HG03342 (cell line): Measurements from ENCODE around the gene NEK7.
"Not testable (repeated sequence)": the region's sequence is repeated elsewhere in the genome, so short reads cannot be mapped to it uniquely, and the experiment has no call there.

Experiments used
- ATAC-seq: cut with Tn5 transposase; IDR thresholded peaks from one replicate; pipeline ENCODE4 v1.9.1; 2021; ENCODE audit warnings: mild to moderate bottlenecking, moderate library complexity; ENCODE audit not compliant: unreplicated experiment

Gene NEK7

GRCh38 chr1:198276241-198276640 is 119.4 kb downstream of the NEK7 start:
- no peak for ATAC-seq

- no peak for ATAC-seq
Measured at GRCh38 chr1:198278943-198279342, 122.1 kb downstream of the NEK7 start.

- ATAC-seq, result no peak
Measured at GRCh38 chr1:198280080-198280479, 123.3 kb downstream of the NEK7 start.

- ATAC-seq, result no peak
Measured at GRCh38 chr1:198281911-198282310, 125.1 kb downstream of the NEK7 start.

- peak; percentile 51 for ATAC-seq
Measured at GRCh38 chr1:198283222-198283621, 126.4 kb downstream of the NEK7 start.

GRCh38 chr1:198287916-198288315 is 131.1 kb downstream of the NEK7 start:
- no peak for ATAC-seq

- no peak for ATAC-seq
Measured at GRCh38 chr1:198290089-198290683, 133.4 kb downstream of the NEK7 start.

- ATAC-seq, result no peak
Measured at GRCh38 chr1:198291036-198291435, 134.2 kb downstream of the NEK7 start.

- ATAC-seq, result no peak
Measured at GRCh38 chr1:198291924-198292323, 135.1 kb downstream of the NEK7 start.

- ATAC-seq, result no peak
Measured at GRCh38 chr1:198295225-198295624, 138.4 kb downstream of the NEK7 start.

GRCh38 chr1:198295971-198296370 is 139.2 kb downstream of the NEK7 start:
- no peak for ATAC-seq

GRCh38 chr1:198297281-198297680 is 140.5 kb downstream of the NEK7 start:
- no peak for ATAC-seq

- no peak for ATAC-seq
Measured at GRCh38 chr1:198298640-198299039, 141.8 kb downstream of the NEK7 start.

GRCh38 chr1:198300451-198300850 is 143.7 kb downstream of the NEK7 start:
- ATAC-seq, result no peak

- no peak for ATAC-seq
Measured at GRCh38 chr1:198304431-198304830, 147.6 kb downstream of the NEK7 start.

GRCh38 chr1:198314817-198315216 is 158.0 kb downstream of the NEK7 start:
- not testable (repeated sequence) for ATAC-seq

- ATAC-seq, result not testable (repeated sequence)
Measured at GRCh38 chr1:198315331-198315730, 158.5 kb downstream of the NEK7 start.

GRCh38 chr1:198316546-198317100 is 159.8 kb downstream of the NEK7 start:
- no peak for ATAC-seq

- ATAC-seq, result peak; percentile 85
Measured at GRCh38 chr1:198318085-198318484, 161.3 kb downstream of the NEK7 start.

- ATAC-seq, result no peak
Measured at GRCh38 chr1:198320759-198321158, 164.0 kb downstream of the NEK7 start.

GRCh38 chr1:198326232-198326631 is 169.4 kb downstream of the NEK7 start:
- no peak for ATAC-seq

- no peak for ATAC-seq
Measured at GRCh38 chr1:198326915-198327314, 170.1 kb downstream of the NEK7 start.

- ATAC-seq, result no peak
Measured at GRCh38 chr1:198328458-198329032, 171.7 kb downstream of the NEK7 start.
